ENCODE results near the gene SLC2A10.

SLC2A10 gene

GRCh38 chr20:46681032-46681854 is 28.2 kb upstream of the SLC2A10 start:
- no peak for FAIRE-seq

DNA sequence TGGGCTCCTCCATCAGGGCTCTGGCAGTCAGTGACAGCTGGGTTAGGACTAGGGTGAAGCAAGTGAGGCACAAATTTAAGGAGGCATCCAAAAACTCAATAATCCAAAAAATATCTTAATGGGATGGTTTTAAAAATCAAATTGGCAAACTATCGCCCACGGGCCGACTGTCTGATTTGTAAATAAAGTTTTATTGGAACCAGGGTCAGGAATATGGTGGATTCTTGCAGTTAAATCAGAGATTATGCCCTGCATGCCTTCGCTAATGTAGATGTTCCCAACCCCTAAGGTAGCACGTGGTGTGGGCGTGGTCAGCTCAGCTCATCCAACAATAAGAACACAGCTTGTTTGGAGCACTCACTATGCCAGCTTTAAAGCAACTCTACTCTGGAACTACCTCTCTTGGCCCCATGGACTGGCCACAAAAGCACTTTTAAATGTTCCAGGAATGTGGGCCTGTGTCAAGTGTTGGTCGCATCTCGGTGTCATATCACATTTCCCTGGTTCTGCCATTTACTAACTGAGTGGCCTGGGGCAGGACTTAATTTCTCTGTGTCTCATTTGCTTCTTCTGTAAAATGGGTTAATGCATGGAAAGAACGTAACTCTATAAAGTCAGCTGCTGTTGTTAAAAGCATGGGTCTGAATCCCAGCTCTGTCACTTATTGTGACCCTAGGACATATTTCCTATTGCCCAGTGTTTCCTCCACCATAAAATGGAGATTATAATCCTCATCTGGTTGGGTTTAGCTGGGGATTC is 27.2 kb upstream of the SLC2A10 start:
- no peak for FAIRE-seq
- no peak for DNase-seq (ENCODE audit: low spot score)

More at GRCh38 chr20:46681032-46681854, 28.2 kb upstream of the SLC2A10 start:
- peak; percentile 25 for DNase-seq (ENCODE audit: low spot score)

DNA sequence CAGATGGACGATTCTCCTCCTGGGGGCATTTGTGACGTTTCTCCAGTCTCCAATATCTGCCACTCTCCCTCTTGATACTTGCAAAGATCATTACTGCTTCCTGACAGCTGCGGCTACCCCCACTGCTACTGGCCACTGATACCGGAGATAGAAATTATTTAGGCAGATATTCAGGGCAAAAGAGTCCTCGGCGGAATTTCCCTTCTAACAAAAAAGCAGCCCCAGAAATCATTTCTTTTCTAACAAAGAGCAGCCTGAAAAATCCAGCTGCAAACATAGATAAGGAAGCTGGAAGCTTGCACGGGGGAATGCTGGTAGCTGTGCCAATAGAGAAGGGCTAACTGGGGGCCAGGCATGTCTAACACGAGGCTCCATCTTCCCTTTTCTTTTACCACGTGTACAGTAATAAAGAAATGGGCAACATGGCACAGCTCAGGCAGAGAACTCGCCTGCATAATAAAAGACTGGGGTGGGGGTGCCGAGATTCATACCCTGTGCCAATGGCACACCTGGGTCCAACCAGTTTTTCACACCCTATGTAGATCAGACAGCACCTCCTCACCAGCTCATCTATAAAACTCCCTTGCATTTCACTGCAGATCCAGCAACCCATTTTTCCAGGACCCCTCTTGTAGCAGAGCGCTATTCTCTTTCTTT is 26.3 kb upstream of the SLC2A10 start:
- no peak for FAIRE-seq
- no peak for DNase-seq (ENCODE audit: low spot score)

DNA sequence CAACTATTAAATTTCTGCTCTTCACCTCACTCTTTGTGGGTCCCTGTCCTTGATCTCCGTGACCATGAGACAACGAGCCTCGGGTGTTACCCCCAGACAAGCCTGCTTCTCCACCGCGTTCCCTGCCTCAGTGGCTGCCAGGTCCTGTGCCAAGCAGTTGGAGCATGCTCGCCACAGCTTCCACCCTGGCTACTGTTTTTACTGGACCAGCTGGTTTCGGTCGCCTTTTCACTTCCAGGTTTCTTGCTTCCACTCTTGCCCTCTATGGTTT is 25.8 kb upstream of the SLC2A10 start:
- FAIRE-seq, result no peak
- no peak for DNase-seq (ENCODE audit: low spot score)

DNA sequence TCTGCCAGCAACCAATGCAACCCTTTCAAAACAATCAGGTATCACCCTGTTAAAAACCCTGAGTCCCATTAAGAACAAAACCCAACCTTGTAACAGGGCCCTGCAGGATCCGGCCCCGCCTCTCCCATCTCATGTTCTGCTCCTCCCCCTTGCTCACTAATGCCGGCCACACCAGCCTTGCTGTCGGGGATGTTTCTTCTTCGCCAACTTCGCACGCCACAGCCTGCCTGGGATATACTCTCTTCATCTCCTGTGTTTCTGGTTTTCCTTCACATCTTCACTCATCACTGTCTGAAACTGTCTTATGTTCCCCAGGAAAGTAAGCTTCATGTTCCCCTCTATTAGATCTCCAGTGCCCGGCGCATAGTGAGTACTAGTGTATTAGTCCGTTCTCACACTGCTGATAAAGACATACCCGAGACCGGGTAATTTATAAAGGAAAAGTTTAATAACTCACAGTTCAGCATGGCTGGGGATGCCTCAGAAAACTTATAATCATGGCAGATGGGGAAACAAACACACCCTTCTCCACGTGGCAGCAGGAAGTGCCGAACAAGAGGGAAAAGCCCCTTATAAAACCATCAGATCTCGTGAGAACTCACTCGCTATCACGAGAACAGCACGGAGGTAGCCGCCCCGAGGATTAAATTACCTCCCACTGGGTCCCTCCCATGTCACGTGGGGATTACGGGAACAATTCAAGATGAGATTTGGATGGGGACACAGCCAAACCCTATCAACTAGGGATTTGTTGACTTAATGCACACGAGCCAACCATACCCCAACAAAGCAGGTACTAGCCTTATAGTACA is 25.3 kb upstream of the SLC2A10 start:
- no peak for FAIRE-seq

DNA sequence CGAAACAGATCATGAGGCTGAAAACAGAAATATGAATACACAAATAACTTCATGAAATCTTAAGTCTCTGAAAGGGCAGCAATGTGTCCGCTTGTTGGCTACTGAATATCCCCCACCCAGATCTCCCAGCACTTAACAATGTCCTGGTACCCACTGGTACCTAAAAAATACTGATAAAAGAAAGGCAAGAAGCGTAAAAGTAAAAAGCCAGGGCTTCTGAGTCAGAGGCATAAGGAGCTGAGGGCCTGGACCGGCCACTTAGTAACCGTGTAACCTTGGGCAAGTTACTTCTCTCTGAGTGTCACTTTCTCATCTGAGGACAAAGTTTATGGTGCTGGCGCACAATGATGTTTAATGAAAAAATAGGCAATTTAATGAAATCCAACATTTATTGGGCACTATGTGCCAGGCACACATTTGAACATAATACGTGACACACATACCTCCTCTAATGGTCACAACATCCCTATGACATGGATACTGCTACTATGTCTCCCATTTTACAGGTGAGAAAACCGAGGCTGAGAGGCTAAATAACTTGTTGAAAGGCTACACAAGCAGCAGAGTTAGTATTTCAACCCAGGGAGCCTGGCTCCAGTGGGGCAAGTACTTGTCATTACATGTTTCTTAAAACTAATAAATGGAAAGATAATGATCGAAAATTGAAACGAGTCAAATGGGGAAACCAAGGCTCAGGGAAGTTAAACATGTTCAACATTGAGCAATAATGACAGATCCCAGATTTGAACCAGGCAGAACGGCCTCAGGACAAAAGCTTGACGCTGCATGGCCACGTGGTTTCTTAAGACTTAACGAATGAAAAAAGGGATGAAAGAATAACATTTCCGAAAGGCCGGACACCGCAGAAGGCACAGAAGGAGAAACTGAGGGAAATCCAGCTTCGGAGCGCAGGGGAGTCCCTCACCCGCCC is 21.0 kb upstream of the SLC2A10 start:
- DNase-seq (ENCODE audit: low spot score), result no peak
- no peak for FAIRE-seq

More for the DNA sequence above, 25.3 kb upstream of the SLC2A10 start:
- DNase-seq (ENCODE audit: low spot score), result peak; percentile 61

DNA sequence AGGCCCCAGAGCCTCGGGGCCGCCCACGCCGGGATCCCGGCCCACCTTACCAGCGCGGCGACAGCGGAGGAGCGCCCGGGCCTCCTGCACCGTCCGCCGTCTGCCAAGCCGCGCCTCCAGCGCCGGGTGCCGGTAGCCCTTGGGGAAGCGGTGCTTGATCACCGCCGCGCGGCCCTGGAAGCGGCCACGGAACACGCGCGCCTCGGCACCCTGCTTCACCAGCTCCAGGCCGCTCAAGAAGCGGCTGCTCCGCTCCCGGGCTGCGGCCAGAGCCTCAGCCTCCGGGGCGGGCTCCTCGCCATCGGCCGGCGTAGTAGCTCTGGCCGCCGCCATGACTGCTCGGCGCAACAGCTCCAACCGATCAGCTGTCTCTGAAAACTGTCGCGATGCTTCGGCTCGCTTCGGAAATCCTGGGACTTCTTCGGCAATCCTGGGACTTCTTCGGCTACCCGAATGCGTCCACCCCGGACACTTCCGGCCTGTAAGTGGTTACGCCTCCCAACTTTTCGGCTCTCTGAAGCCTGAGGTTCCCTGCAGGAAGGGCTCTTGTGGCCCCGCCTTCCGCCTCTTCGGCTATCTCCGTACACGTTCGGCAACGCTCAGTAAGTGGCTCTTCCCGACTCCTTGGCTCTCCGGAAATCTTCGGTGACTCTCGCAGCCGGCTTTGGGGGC is 20.2 kb upstream of the SLC2A10 start, which contains the start of gene TP53RK:
Gene TP53RK, minus strand, starts transcription at position 363 of the 672 bp plus-strand sequence. Its CDS starts 30 bp downstream, at position 333.
- FAIRE-seq (peak; percentile 98), DNase-seq (ENCODE audit: low spot score) (peak; percentile 100)

- DNase-seq (ENCODE audit: low spot score) (no peak), FAIRE-seq (no peak)
These were observed 19.7 kb upstream of the SLC2A10 start for GRCh38 chr20:46689754-46690085.

- DNase-seq (ENCODE audit: low spot score) (no peak), FAIRE-seq (no peak)
These were observed 19.0 kb upstream of the SLC2A10 start for GRCh38 chr20:46690219-46691106.

GRCh38 chr20:46691196-46691595 is 18.3 kb upstream of the SLC2A10 start:
- DNase-seq (ENCODE audit: low spot score), result no peak
- no peak for FAIRE-seq

GRCh38 chr20:46694484-46694883 is 15.0 kb upstream of the SLC2A10 start:
- DNase-seq (ENCODE audit: low spot score), result no peak
- no peak for FAIRE-seq

GRCh38 chr20:46695892-46696291 is 13.6 kb upstream of the SLC2A10 start:
- no peak for FAIRE-seq

DNA sequence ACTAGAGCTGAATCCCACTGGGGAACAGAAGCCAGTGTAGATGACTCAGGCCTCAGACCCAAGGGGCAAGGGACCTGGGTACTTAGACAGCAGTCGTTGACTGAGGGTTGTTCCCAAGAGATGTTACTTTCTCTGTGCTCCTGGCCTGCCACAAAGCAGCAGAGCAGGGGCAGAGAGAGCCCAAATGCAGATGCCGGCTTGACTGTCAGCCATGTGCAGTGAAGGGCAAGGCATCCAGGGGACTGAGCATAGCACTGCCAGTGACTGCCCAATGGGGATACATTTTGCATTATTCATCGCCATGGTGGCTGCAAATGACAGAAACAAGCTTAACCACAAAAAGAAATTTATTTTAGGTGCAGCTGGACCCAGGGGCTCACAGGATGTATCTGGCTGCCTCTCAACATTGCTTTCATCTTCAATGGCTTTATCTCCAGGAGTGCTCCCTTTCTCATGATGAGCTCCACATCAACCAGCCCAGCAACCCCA is 12.6 kb upstream of the SLC2A10 start:
- no peak for DNase-seq (ENCODE audit: low spot score)
- FAIRE-seq, result no peak

More at GRCh38 chr20:46695892-46696291, 13.6 kb upstream of the SLC2A10 start:
- DNase-seq (ENCODE audit: low spot score), result no peak

DNA sequence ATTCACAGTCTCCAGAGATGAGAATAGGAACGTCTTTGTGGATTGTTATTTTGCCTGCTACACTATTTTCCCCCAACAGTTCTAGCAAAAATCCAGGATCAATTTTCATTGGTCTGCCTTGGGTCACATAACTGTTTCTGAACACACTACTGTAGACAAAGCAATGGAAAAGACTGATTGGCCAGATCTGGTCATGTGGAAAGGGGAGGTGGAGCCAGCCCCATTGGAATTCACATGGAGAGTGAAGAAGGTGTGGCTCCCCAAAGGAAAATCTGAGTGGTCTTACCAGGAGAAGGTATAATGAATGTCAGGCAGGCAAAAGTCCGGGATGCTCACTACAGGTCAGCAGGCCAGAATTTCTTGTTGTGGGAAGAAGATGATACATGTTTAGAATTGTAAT is 10.7 kb upstream of the SLC2A10 start:
- DNase-seq (ENCODE audit: low spot score) (no peak), FAIRE-seq (no peak)

GRCh38 chr20:46699651-46700359 is 9.6 kb upstream of the SLC2A10 start:
- no peak for DNase-seq (ENCODE audit: low spot score)
- FAIRE-seq, result no peak

GRCh38 chr20:46700481-46700880 is 9.0 kb upstream of the SLC2A10 start:
- FAIRE-seq, result no peak
- DNase-seq (ENCODE audit: low spot score), result no peak

GRCh38 chr20:46701057-46701456 is 8.4 kb upstream of the SLC2A10 start:
- DNase-seq (ENCODE audit: low spot score) (no peak), FAIRE-seq (no peak)

DNA sequence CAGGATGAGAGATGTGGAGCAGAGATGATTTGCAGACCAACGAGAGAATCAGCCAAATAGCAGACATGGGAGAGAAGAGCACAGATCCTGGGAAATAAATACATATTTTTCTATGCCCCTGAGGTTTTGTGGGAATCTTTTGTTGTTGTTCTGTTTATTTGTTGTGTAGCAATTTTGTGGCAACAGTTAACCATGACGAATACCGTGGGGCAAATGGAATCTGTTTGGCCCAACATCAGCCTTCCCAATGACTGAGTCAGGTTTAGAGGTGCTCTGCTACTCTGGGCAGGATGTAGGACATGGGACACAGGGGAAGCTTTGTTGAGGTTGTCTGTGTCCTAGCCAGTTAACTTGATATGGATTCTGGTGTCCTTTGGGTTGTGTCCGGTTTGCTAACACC is 7.9 kb upstream of the SLC2A10 start:
- FAIRE-seq (no peak), DNase-seq (ENCODE audit: low spot score) (no peak)

Data from RCC 7860 (cell line).